ENCODE data around the gene FBXO30.

FBXO30 gene

GRCh38 chr6:145814501-145815308, at the start of gene FBXO30:
Gene FBXO30 (minus strand): TSS chr6:145814795. CDS start chr6:145806405, 8,390 bp downstream.
- peak; percentile 85 to 86 for DNase-seq

GRCh38 chr6:145863988-145864616, 49.5 kb upstream of the FBXO30 start:
- no peak for DNase-seq

GRCh38 chr6:145863366-145863765, 48.8 kb upstream of the FBXO30 start:
- DNase-seq, result no peak

GRCh38 chr6:145860562-145860961, 46.0 kb upstream of the FBXO30 start:
- DNase-seq, result no peak

GRCh38 chr6:145850671-145851070, 36.1 kb upstream of the FBXO30 start:
- DNase-seq, result no peak

GRCh38 chr6:145848541-145848940, 33.9 kb upstream of the FBXO30 start:
- no peak for DNase-seq

GRCh38 chr6:145845557-145845956, 31.0 kb upstream of the FBXO30 start:
- DNase-seq, result no peak

GRCh38 chr6:145844933-145845540, 30.4 kb upstream of the FBXO30 start:
- DNase-seq, result no peak

- no peak for DNase-seq
Measured at GRCh38 chr6:145842693-145843546, 28.3 kb upstream of the FBXO30 start.

- DNase-seq, result no peak
Measured at GRCh38 chr6:145841668-145842067, 27.1 kb upstream of the FBXO30 start.

- DNase-seq, result no peak
Measured at GRCh38 chr6:145839653-145840052, 25.1 kb upstream of the FBXO30 start.

GRCh38 chr6:145838305-145838704, 23.7 kb upstream of the FBXO30 start:
- no peak for DNase-seq

- DNase-seq, result no peak
Measured at GRCh38 chr6:145836772-145837171, 22.2 kb upstream of the FBXO30 start.

- no peak for DNase-seq
Measured at GRCh38 chr6:145836170-145836569, 21.6 kb upstream of the FBXO30 start.

GRCh38 chr6:145830612-145831011, 16.0 kb upstream of the FBXO30 start:
- no peak for DNase-seq

- DNase-seq, result no peak
Measured at GRCh38 chr6:145829950-145830349, 15.4 kb upstream of the FBXO30 start.

- DNase-seq, result no peak
Measured at GRCh38 chr6:145829102-145829501, 14.5 kb upstream of the FBXO30 start.

GRCh38 chr6:145824344-145824743, 9.7 kb upstream of the FBXO30 start:
- DNase-seq, result no peak

- DNase-seq, result no peak
Measured at GRCh38 chr6:145823328-145823944, 8.8 kb upstream of the FBXO30 start.

- DNase-seq, result no peak
Measured at GRCh38 chr6:145822456-145822855, 7.9 kb upstream of the FBXO30 start.

- no peak for DNase-seq
Measured at GRCh38 chr6:145819994-145820393, 5.4 kb upstream of the FBXO30 start.

- DNase-seq, result no peak
Measured at GRCh38 chr6:145818796-145819195, 4.2 kb upstream of the FBXO30 start.

GRCh38 chr6:145816392-145816791, 1.8 kb upstream of the FBXO30 start:
- no peak for DNase-seq
